HEK293T (cell line): ENCODE results near the gene PPP1R1B.

Source experiments
- ELF4 ChIP-seq: fragments of 450-650 bp; IDR thresholded peaks from 2 replicates; pipeline ENCODE4 v1.6.1; 2017; ENCODE audit warnings: antibody characterized with exemption
- LEF1 ChIP-seq: fragments of 450-650 bp; IDR thresholded peaks from 2 replicates; pipeline ENCODE4 v1.6.1; 2017; ENCODE audit warnings: mild to moderate bottlenecking, borderline replicate concordance
- SP1 ChIP-seq: fragments of 450-650 bp; IDR thresholded peaks from 2 replicates; pipeline ENCODE4 v1.6.1; 2017
- SUZ12 ChIP-seq: fragments of 450-650 bp; IDR thresholded peaks from 2 replicates; pipeline ENCODE4 v1.6.1; 2016; ENCODE audit warnings: mild to moderate bottlenecking

- no peak for TF ChIP-seq SP1
- TF ChIP-seq LEF1 = no peak
- TF ChIP-seq ELF4 = no peak
- no peak for TF ChIP-seq SUZ12
Observed at GRCh38 chr17:39606434-39607056, 20.2 kb upstream of the PPP1R1B start.
